ENCODE measurements around the gene CEP57.

CEP57 gene

DNA sequence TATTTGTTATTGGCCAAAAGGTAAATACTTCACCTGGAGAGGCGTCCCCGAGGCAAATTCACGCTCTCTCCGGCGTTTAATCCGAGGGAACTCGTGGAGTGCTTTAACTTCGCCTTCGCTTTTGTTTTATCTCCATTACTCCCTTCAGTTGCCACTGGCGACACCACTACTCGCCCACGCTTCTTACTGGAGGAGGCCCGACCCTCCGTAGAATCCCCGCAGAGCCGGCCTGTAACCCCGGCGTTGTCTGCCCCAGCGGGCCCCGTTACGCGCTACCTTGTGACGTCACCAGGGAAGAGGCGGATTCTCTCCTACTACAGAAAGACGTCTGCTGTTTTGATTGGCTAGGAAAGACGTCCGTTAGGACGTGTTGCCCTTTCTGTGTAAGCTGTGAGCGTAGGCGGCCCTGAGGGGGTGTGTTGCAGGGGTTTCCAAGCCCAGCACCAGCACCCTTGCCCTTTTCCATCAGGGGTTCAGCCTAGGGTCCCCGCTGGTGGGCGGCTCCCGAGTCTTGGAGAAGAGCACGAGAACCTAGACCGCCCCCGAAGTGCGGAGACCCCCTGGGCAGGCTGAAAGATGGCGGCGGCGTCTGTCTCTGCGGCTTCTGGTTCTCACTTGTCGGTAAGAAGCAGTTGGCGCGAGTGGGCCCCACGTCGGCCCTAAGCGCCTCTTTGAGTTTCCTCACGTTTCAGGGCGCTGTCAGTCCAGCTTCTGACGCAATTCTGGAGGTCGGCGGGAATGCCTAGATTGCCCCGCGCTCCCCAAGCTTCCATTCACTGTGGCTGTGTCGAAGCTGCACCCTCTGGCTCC lies at the start of gene CEP57:
Gene CEP57, plus strand, starts transcription at position 376 of the 810 bp plus-strand sequence. Its CDS starts 201 bp downstream, at position 577.
- no peak for TF ChIP-seq CTCF (conservative IDR thresholded peaks at IDR 0.05)
- peak within 1 kb of the TSS; percentile 96 for H3K27ac ChIP-seq

- no peak for TF ChIP-seq CTCF (conservative IDR thresholded peaks at IDR 0.05)
- no peak overlapping the region for H3K27ac ChIP-seq
Measured at GRCh38 chr11:95750101-95750500, 40.2 kb upstream of the CEP57 start.

DNA sequence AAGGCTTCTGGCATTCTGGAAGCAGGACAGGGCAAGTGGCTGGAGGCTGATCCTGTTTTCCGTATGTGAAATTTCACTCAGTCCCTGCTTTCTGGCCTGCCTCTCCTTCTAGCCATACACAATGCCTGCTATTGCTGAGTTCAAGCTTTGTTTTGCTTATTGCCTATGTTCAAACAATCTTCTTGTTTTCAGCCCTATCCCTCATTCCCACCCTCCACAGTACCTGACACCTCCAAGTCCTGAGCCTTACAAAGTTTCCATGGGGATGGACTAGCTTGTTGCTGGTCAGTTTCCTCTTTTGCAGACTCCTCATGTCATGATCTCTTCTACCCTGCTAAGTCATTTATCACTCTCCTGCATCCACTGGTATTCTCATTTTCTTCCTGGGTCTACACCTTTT lies 38.8 kb upstream of the CEP57 start:
- no peak for TF ChIP-seq CTCF (conservative IDR thresholded peaks at IDR 0.05)
- H3K27ac ChIP-seq, result no peak overlapping the region

- TF ChIP-seq CTCF (conservative IDR thresholded peaks at IDR 0.05), result no peak
Measured at GRCh38 chr11:95760941-95761340, 29.4 kb upstream of the CEP57 start.

GRCh38 chr11:95762534-95762933 lies 27.8 kb upstream of the CEP57 start:
- TF ChIP-seq CTCF (conservative IDR thresholded peaks at IDR 0.05), result no peak

More at GRCh38 chr11:95760941-95761340, 29.4 kb upstream of the CEP57 start:
- no peak overlapping the region for H3K27ac ChIP-seq

GRCh38 chr11:95764267-95764898 lies 25.9 kb upstream of the CEP57 start:
- TF ChIP-seq CTCF (conservative IDR thresholded peaks at IDR 0.05), result peak; percentile 79
- H3K27ac ChIP-seq, result peak overlapping the region; percentile 52; the same call in 1 of the 2 replicates

More at GRCh38 chr11:95762534-95762933, 27.8 kb upstream of the CEP57 start:
- H3K27ac ChIP-seq, result no peak overlapping the region; the same call in 1 of the 2 replicates

GRCh38 chr11:95766701-95767100 lies 23.6 kb upstream of the CEP57 start:
- H3K27ac ChIP-seq, result no peak overlapping the region
- no peak for TF ChIP-seq CTCF (conservative IDR thresholded peaks at IDR 0.05)

All from VCaP (cell line).